Activated CD4-positive, alpha-beta T cell treated with anti-CD3 and anti-CD28 coated beads for 48 hours (primary cell): Measurements from ENCODE around the gene STARD10.

Source experiments
- DNase-seq: peaks from one replicate; pipeline ENCODE4 v3.0.0-alpha.2; 2020

The STARD10 gene

GRCh38 chr11:72778535-72779494 is 15.0 kb downstream of the STARD10 start:
- no peak for DNase-seq

- no peak for DNase-seq
These were observed 16.0 kb downstream of the STARD10 start for GRCh38 chr11:72777755-72778278.

GRCh38 chr11:72776844-72777754 is 16.7 kb downstream of the STARD10 start:
- DNase-seq = no peak

- no peak for DNase-seq
These were observed 17.6 kb downstream of the STARD10 start for GRCh38 chr11:72776117-72776843.

DNA sequence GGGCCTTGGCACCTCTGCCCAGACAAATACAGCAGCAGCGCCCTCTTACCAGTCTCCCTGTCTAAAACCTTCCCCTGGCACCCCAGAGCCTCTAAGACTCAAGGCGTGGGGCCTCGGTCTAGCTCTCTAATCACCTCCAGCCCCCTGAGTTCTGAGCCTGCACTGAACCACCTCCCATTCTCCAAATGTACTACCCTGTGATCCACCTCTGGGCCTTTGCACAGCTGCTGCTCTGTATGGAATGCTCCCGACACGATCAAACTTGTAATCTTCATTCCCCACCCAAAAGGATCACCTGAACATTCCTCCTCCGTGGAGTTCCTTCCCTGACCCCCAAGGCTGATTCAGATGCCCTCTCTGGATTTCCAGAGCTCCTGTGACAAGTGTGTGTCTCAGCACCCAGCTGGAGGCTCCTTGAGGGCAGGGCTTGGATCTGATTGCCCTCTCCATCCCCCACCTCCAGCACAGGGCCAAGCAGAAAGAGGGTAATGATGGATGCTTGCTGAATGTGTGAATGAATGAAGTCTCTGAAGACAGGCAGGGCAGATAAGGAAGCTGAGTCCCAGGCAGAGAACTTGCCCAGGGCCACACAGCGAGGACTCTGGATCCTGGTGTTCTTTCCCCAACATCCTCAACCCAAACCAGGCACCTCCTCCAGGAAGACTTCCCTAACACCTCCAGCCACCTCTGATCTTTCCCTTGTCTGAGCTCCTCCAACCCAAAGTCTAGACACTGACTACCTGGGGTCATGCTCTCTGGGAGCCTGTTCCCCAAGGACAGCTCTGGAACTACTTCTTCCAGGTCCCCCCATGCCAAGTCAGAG is 18.3 kb downstream of the STARD10 start:
- DNase-seq = no peak

DNA sequence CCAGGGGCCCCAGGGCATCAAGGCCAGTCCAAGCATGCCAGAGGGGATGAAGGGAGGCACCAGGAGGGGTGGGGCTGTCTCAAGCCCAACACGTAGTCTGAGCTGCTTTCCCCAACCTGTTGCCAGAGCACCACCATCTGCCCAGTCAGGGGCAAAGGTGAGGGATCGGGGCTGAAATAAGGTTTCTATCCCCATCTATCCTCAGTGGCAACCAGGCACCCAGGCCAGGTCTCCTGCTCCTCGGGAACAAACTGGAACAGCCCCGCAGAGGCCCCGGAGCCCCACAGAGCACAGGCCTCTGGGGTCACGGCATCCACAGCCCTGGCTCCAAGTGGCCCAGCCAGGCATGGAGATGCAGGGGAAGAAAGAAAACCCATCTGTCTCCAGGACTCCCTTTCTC is 19.3 kb downstream of the STARD10 start:
- DNase-seq = no peak

DNA sequence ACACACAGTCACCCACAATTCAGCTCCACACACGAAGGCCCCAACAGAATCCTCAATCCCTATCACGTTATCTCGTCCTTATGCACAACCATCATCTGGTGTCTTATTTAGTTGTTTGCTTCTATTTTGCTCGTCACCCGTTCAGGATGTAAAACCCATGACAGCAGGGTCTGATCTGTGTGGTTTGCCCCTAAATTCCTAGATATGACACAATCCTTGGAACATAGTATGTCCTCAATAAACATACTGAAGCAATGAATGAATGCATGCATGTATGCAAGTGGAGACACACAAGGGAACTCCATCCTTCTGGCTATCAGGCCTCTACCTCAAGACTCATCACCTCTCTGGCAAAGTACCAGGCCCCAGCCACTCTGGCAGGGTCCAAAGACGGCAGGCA is 20.2 kb downstream of the STARD10 start:
- DNase-seq = no peak

DNA sequence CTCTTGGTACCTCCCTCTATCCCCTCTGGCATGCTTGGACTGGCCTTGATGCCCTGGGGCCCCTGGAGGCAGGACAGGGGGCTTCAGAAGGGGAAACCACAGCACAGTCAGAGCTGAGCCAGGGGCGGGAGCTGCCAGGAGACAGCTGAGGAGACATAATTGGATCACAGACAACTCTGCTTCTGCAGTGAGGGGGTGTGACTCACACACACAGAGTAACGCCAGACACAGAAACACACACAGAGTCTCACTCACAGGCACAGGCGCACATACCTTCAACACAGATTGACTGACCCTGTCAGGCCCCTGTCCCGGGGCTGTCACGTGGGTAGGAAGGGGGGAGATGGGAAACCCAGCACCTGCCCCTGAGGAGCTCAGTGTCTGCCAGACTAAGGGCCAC is 20.6 kb downstream of the STARD10 start:
- DNase-seq = no peak

DNA sequence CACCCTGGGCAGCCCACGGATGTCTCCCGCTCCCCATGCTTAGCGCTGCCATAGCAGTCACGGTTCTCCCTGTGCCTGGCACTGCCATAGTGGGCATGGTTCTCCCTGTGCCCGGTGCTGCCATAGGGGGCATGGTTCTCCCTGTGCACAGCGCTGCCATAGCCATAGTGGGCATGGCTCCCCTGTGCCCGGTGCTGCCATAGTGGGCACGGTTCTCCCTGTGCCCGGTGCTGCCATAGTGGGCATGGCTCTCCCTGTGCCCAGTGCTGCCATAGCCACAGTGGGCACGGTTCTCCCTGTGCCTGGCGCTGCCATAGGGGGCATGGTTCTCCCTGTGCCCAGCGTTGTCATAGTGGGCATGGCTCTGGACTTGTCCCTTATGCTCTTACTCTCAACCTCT is 21.8 kb downstream of the STARD10 start:
- no peak for DNase-seq

GRCh38 chr11:72771507-72771906 is 22.3 kb downstream of the STARD10 start:
- no peak for DNase-seq

GRCh38 chr11:72770799-72771198 is 23.0 kb downstream of the STARD10 start:
- DNase-seq = no peak

GRCh38 chr11:72769680-72770079 is 24.2 kb downstream of the STARD10 start:
- no peak for DNase-seq

GRCh38 chr11:72768581-72768980 is 25.3 kb downstream of the STARD10 start:
- no peak for DNase-seq

DNA sequence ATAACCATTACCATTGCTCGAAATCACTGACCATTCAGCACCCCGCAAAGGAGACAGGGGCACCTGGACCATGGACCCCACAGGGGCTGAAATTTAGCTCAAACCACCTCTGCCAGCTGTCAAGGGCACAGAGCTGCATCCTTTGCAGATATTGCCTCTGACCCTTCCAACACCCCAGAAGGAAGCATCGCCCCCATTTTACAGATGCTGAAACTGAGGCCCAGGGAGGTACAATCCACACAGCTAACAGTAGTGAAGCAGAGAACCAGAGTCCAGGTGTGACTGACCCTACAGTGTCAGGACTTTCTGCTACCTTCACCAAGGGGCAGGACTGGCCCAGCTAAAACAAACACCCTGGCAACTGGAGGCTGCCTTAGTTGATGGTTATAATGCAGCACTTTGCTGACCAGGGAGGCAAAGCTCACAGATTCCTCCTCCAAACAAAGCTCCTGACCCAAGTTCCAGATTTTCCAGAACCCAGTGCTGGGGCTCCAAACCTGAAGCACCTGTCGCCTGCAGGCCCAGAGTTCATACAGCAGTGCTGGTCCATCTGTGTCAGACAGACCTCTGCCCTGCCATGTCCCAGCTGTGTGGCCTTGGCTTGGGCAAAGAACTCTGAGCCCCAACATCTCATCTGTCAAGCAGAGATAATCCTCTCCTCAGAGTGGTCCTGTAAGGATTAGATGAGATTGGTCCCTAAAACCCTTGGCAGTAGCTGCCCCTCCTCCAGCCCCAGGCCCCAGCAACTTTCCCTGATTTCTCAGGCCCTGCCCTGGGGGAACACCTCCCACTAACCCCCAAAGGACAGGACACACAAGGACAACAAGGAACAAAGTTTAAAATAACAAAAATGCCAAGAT is 26.4 kb downstream of the STARD10 start:
- no peak for DNase-seq

- no peak for DNase-seq
These were observed 27.5 kb downstream of the STARD10 start for GRCh38 chr11:72766152-72766902.

GRCh38 chr11:72764503-72764902 is 29.3 kb downstream of the STARD10 start:
- DNase-seq = no peak

- no peak for DNase-seq
These were observed 30.0 kb downstream of the STARD10 start for GRCh38 chr11:72763823-72764222.

- peak; percentile 31 for DNase-seq
These were observed 31.1 kb downstream of the STARD10 start for GRCh38 chr11:72762641-72763304.
